Skin of body (tissue), 3 donors: Measurements from ENCODE around the gene TJP3. TPM values are rescaled to one million over a fixed set of nuclear protein-coding genes. Genes with fewer than 3 reads are reported as not detected.

Experiments used
- DNase-seq: peaks from one replicate; lab custom pipeline; 2025; lab: John Stamatoyannopoulos, UW
- small RNA-seq: library from RNA; depleted of rRNA; stranded (forward); fragments of <200 nt; gene quantifications from one replicate; pipeline ENCODE3, GENCODE V24; 2014; ENCODE audit warnings: low replicate concordance
- total RNA-seq: library from RNA; depleted of rRNA; stranded (reverse); fragments of >200 nt; gene quantifications from one replicate; pipeline ENCODE4 v1.2.3, GENCODE V29; 2014

Gene TJP3
- total RNA-seq, 1 donor from 2014 or later, result 1.2 TPM

- DNase-seq, result no peak
These were observed 76.6 kb downstream of the TJP3 start for GRCh38 chr19:3784607-3785450.

GRCh38 chr19:3785451-3785937 is 77.3 kb downstream of the TJP3 start:
- no peak for DNase-seq

- DNase-seq, result no peak
These were observed 78.0 kb downstream of the TJP3 start, which contains the start of gene MATK for GRCh38 chr19:3785938-3786824. Gene MATK, minus strand, starts transcription at chr19:3786381. Its CDS starts 1,246 bp downstream, at chr19:3785135.

GRCh38 chr19:3788996-3789778 is 81.0 kb downstream of the TJP3 start:
- no peak for DNase-seq

- DNase-seq, result no peak
These were observed 82.1 kb downstream of the TJP3 start for GRCh38 chr19:3790209-3790734.

GRCh38 chr19:3790941-3791340 is 82.8 kb downstream of the TJP3 start:
- no peak for DNase-seq

GRCh38 chr19:3792114-3792513 is 83.9 kb downstream of the TJP3 start:
- DNase-seq, result no peak

- no peak for DNase-seq
These were observed 85.6 kb downstream of the TJP3 start for GRCh38 chr19:3793799-3794198.

GRCh38 chr19:3796358-3796757 is 88.2 kb downstream of the TJP3 start:
- DNase-seq, result no peak

GRCh38 chr19:3798137-3798536 is 90.0 kb downstream of the TJP3 start:
- DNase-seq, result no peak

Small RNA genes lying within 50 kb of the gene (small RNA-seq; reads per million reads assigned to genes)
- gene AC005777.1, result not detected

Other genes with a start within 250 kb of the TJP3 start
- not detected for gene SMIM24, start 227.9 kb upstream of the TJP3 start, total RNA-seq
- not detected for gene SMIM44, start 224.9 kb upstream of the TJP3 start, total RNA-seq
- gene DOHH, start 207.7 kb upstream of the TJP3 start, total RNA-seq, result 6.7 TPM
- 22.7 TPM for gene FZR1, start 202.1 kb upstream of the TJP3 start, total RNA-seq
- gene TEKTIP1, start 169.2 kb upstream of the TJP3 start, total RNA-seq, result not detected
- 23.6 TPM for gene MFSD12, start 150.8 kb upstream of the TJP3 start, total RNA-seq
- 44.1 TPM for gene HMG20B, start 135.4 kb upstream of the TJP3 start, total RNA-seq
- 0.20 TPM for gene GIPC3, start 122.9 kb upstream of the TJP3 start, total RNA-seq
- gene TBXA2R, start 101.5 kb upstream of the TJP3 start, total RNA-seq, result 1.2 TPM
- gene CACTIN, start 81.6 kb upstream of the TJP3 start, total RNA-seq, result 12.8 TPM
- 8.9 TPM for gene PIP5K1C, start 7.9 kb upstream of the TJP3 start, total RNA-seq
- gene APBA3, start 53.3 kb downstream of the TJP3 start, total RNA-seq, result 14.6 TPM
- 27.3 TPM for gene MRPL54, start 54.3 kb downstream of the TJP3 start, total RNA-seq
- not detected for gene RAX2, start 63.8 kb downstream of the TJP3 start, total RNA-seq
- gene MATK, start 78.0 kb downstream of the TJP3 start, total RNA-seq, result 0.99 TPM
- gene ZFR2, start 160.7 kb downstream of the TJP3 start, total RNA-seq, result 0.30 TPM
- gene ATCAY, start 172.3 kb downstream of the TJP3 start, total RNA-seq, result 0.20 TPM
- gene NMRK2, start 224.7 kb downstream of the TJP3 start, total RNA-seq, result 3.6 TPM